MG63 (cell line): ENCODE results near the gene PHGDH. TPM values are rescaled to one million over a fixed set of nuclear protein-coding genes. Genes with fewer than 3 reads are reported as not detected.
"Not testable (repeated sequence)": the region's sequence is repeated elsewhere in the genome, so short reads cannot be mapped to it uniquely, and the experiment has no call there.

ENCODE experiments used
- DNase-seq: peaks from one replicate; pipeline ENCODE4 v3.0.0-alpha.2; 2020
- H3K27me3 ChIP-seq: fragments of 250-450 bp; sonication (Bioruptor Pico); 2 replicates; pipeline ENCODE4 v1.5.1; 2020; ENCODE audit warnings: mild to moderate bottlenecking, moderate library complexity
- H3K36me3 ChIP-seq: fragments of 250-450 bp; sonication (Bioruptor Pico); 2 replicates; pipeline ENCODE4 v1.5.1; 2020; ENCODE audit warnings: mild to moderate bottlenecking, moderate library complexity
- H3K4me3 ChIP-seq: fragments of 250-450 bp; sonication (Bioruptor Pico); 2 replicates; pipeline ENCODE4 v1.5.1; 2020; ENCODE audit warnings: mild to moderate bottlenecking, moderate library complexity
- H3K9me3 ChIP-seq: fragments of 250-450 bp; sonication (Bioruptor Pico); 2 replicates; pipeline ENCODE4 v1.5.1; 2020; ENCODE audit warnings: mild to moderate bottlenecking, moderate library complexity
- total RNA-seq: library from RNA; depleted of rRNA; stranded (reverse); fragments of >200 nt; shearing (Covaris generic); gene quantifications from 2 replicates; pipeline ENCODE4 v1.2.3, GENCODE V29; 2014; ENCODE audit warnings: low replicate concordance

PHGDH gene
- total RNA-seq, 1 experiment from 2014 or later: 396 TPM

GRCh38 chr1:119767486-119767885, 55.8 kb downstream of the PHGDH start:
- no peak for DNase-seq
- 0 out of 2 replicates have a peak, but pooled peaks cover 4% of the 10 kb centered on the region for H3K9me3 ChIP-seq
- H3K27me3 ChIP-seq: peaks cover 8% of the 10 kb centered on the region; the same call in 1 of the 2 replicates
- H3K36me3 ChIP-seq: no peaks in the 10 kb centered on the region
- no peak overlapping the region for H3K4me3 ChIP-seq

- H3K4me3 ChIP-seq: no peak within 1 kb of the TSS
- H3K36me3 ChIP-seq: no peaks in the 10 kb centered on the region
- H3K27me3 ChIP-seq: peaks cover 8% of the 10 kb centered on the region; the same call in 1 of the 2 replicates
- DNase-seq: no peak
- 0 out of 2 replicates have a peak, but pooled peaks cover 4% of the 10 kb centered on the region for H3K9me3 ChIP-seq
Observed at GRCh38 chr1:119768778-119769177, 57.0 kb downstream of the PHGDH start, which contains the start of gene HMGCS2. Gene HMGCS2 (minus strand): TSS chr1:119768905. CDS start chr1:119768844, 61 bp downstream.

GRCh38 chr1:119771016-119771415, 59.3 kb downstream of the PHGDH start:
- Histone ChIP-seq H3K27me3 (peaks cover 2% of the 10 kb centered on the region; the same call in 1 of the 2 replicates), H3K9me3 (no peaks in the 10 kb centered on the region), H3K36me3 (no peaks in the 10 kb centered on the region), H3K4me3 (no peak overlapping the region)
- no peak for DNase-seq

GRCh38 chr1:119771770-119772169, 60.0 kb downstream of the PHGDH start:
- H3K27me3 ChIP-seq: no peaks in the 10 kb centered on the region; the same call in 1 of the 2 replicates
- H3K9me3 ChIP-seq: no peaks in the 10 kb centered on the region
- DNase-seq: no peak
- no peaks in the 10 kb centered on the region for H3K36me3 ChIP-seq
- H3K4me3 ChIP-seq: no peak overlapping the region

GRCh38 chr1:119772298-119772697, 60.6 kb downstream of the PHGDH start:
- no peak overlapping the region for H3K4me3 ChIP-seq
- no peaks in the 10 kb centered on the region for H3K36me3 ChIP-seq
- no peak for DNase-seq
- no peaks in the 10 kb centered on the region for H3K9me3 ChIP-seq
- H3K27me3 ChIP-seq: no peaks in the 10 kb centered on the region; the same call in 1 of the 2 replicates

- no peak for DNase-seq
- no peaks in the 10 kb centered on the region for H3K36me3 ChIP-seq
- no peaks in the 10 kb centered on the region; the same call in 1 of the 2 replicates for H3K27me3 ChIP-seq
- no peaks in the 10 kb centered on the region for H3K9me3 ChIP-seq
- H3K4me3 ChIP-seq: no peak overlapping the region
Observed at GRCh38 chr1:119773711-119774241, 62.0 kb downstream of the PHGDH start.

GRCh38 chr1:119774746-119775490, 63.2 kb downstream of the PHGDH start:
- DNase-seq: no peak
- H3K9me3 ChIP-seq: no peaks in the 10 kb centered on the region
- H3K4me3 ChIP-seq: no peak overlapping the region
- no peaks in the 10 kb centered on the region; the same call in 1 of the 2 replicates for H3K27me3 ChIP-seq
- H3K36me3 ChIP-seq: no peaks in the 10 kb centered on the region

- Histone ChIP-seq H3K4me3 (no peak overlapping the region), H3K27me3 (peaks cover 2% of the 10 kb centered on the region), H3K36me3 (no peaks in the 10 kb centered on the region), H3K9me3 (no peaks in the 10 kb centered on the region)
- no peak for DNase-seq
Observed at GRCh38 chr1:119778359-119778758, 66.6 kb downstream of the PHGDH start.

GRCh38 chr1:119778886-119779560, 67.3 kb downstream of the PHGDH start:
- Histone ChIP-seq H3K36me3 (no peaks in the 10 kb centered on the region), H3K4me3 (no peak overlapping the region), H3K27me3 (peaks cover 2% of the 10 kb centered on the region), H3K9me3 (no peaks in the 10 kb centered on the region)
- no peak for DNase-seq

GRCh38 chr1:119779869-119780356, 68.2 kb downstream of the PHGDH start:
- Histone ChIP-seq H3K9me3 (no peaks in the 10 kb centered on the region), H3K4me3 (no peak overlapping the region)
- DNase-seq: no peak

GRCh38 chr1:119781434-119782210, 69.9 kb downstream of the PHGDH start:
- DNase-seq: no peak
- Histone ChIP-seq H3K9me3 (no peaks in the 10 kb centered on the region), H3K4me3 (no peak overlapping the region), H3K36me3 (no peaks in the 10 kb centered on the region), H3K27me3 (peaks cover 5% of the 10 kb centered on the region)

More at GRCh38 chr1:119779869-119780356, 68.2 kb downstream of the PHGDH start:
- peaks cover 2% of the 10 kb centered on the region for H3K27me3 ChIP-seq
- no peaks in the 10 kb centered on the region for H3K36me3 ChIP-seq

- DNase-seq: no peak
- Histone ChIP-seq H3K27me3 (peaks cover 5% of the 10 kb centered on the region), H3K4me3 (no peak overlapping the region), H3K36me3 (no peaks in the 10 kb centered on the region), H3K9me3 (no peaks in the 10 kb centered on the region)
Observed at GRCh38 chr1:119782631-119783325, 71.0 kb downstream of the PHGDH start.

- DNase-seq: no peak
- Histone ChIP-seq H3K27me3 (peaks cover 5% of the 10 kb centered on the region), H3K36me3 (no peaks in the 10 kb centered on the region), H3K9me3 (no peaks in the 10 kb centered on the region), H3K4me3 (no peak overlapping the region)
Observed at GRCh38 chr1:119783354-119784185, 71.8 kb downstream of the PHGDH start.

- no peak for DNase-seq
- Histone ChIP-seq H3K9me3 (no peaks in the 10 kb centered on the region), H3K4me3 (no peak overlapping the region), H3K36me3 (no peaks in the 10 kb centered on the region), H3K27me3 (peaks cover 9% of the 10 kb centered on the region)
Observed at GRCh38 chr1:119784191-119784781, 72.6 kb downstream of the PHGDH start.

GRCh38 chr1:119786046-119786445, 74.3 kb downstream of the PHGDH start:
- not testable (repeated sequence) for H3K36me3 ChIP-seq, DNase-seq, H3K27me3 ChIP-seq, H3K4me3 ChIP-seq, H3K9me3 ChIP-seq
